HepG2 (cell line): ENCODE results near the gene UBE2E1. TPM values are rescaled to one million over a fixed set of nuclear protein-coding genes. Genes with fewer than 3 reads are reported as not detected.
"Not testable (repeated sequence)": the region's sequence is repeated elsewhere in the genome, so short reads cannot be mapped to it uniquely, and the experiment has no call there.

Source experiments
- ATAC-seq: fragments of 200-7000 bp; cut with Tn5 transposase; 3 replicates; pipeline ENCODE4 v1.9.1; 2020; ENCODE audit warnings: mild to moderate bottlenecking, moderate library complexity
- BruUV-seq: library from RNA; stranded (reverse); fragments of 400-500 nt; replicated peaks from 2 replicates; lab custom pipeline; 2021; lab: Mats Ljungman, UMichigan
- CTCF ChIA-PET: fragments of 300-600 bp; formaldehyde crosslinking; extraction: SDS; loops from one replicate; lab custom pipeline; 2021; ENCODE audit warnings: low total read pairs, inconsistent platforms, low intra/inter-chr PET ratio; lab: Yijun Ruan, JAX
- POLR2A ChIA-PET: fragments of 350-600 bp; sonication (Branson Sonifier 250); formaldehyde crosslinking; loops from one replicate; lab custom pipeline; 2020; ENCODE audit warnings: antibody characterized with exemption, inconsistent platforms; lab: Yijun Ruan, JAX
- DNase-seq: peaks from one replicate; pipeline ENCODE4 v3.0.0-alpha.2; 2015; ENCODE audit warnings: low spot score
- FAIRE-seq: peaks from 3 replicates; lab custom pipeline; 2011; peaks lifted over from hg19 to GRCh38; lab: Jason Lieb, UNC
- H2AFZ ChIP-seq: one replicate; pipeline ENCODE4 v1.6.1; 2011; ENCODE audit warnings: low read length, inconsistent platforms
- H3K27ac ChIP-seq: fragments of 300-600 bp; 3 replicates; pipeline ENCODE4 v1.8.0; 2011; ENCODE audit warnings: mixed run types, mild to moderate bottlenecking, mixed read lengths, low read length, inconsistent platforms; ENCODE audit not compliant: insufficient read depth; ENCODE audit errors: extremely low read length
- H3K27me3 ChIP-seq, 2 experiments: fragments of 200-600 bp in 1 of 2; 2 replicates in 1 of 2; 3 replicates in 1 of 2; pipeline versions ENCODE4 v1.6.0 to v1.8.0; 2011; ENCODE audit warnings: low read length in 2 of 2, mild to moderate bottlenecking in 2 of 2, moderate library complexity in 2 of 2, inconsistent platforms in 1 of 2; ENCODE audit not compliant: insufficient read depth in 2 of 2, control insufficient read depth in 1 of 2
- H3K36me3 ChIP-seq, 2 experiments: fragments of 200-600 bp in 1 of 2; replicated peaks in 1 of 2; 2 replicates in 1 of 2; 3 replicates in 1 of 2; pipeline versions ENCODE4 v1.5.1 to v1.8.0; 2011; ENCODE audit warnings: low read length in 2 of 2, inconsistent platforms in 1 of 2; ENCODE audit not compliant: insufficient read depth in 2 of 2, control insufficient read depth in 1 of 2
- H3K4me1 ChIP-seq: 2 replicates; pipeline ENCODE4 v1.5.1; 2012; ENCODE audit warnings: low read length, inconsistent platforms; ENCODE audit not compliant: insufficient read depth
- H3K4me2 ChIP-seq: 2 replicates; pipeline ENCODE4 v1.6.0; 2011; ENCODE audit warnings: low read depth, low read length, inconsistent platforms
- H3K4me3 ChIP-seq, 3 experiments: fragments of 200-600 bp in 1 of 3; sonication (generic), shearing (Covaris generic) in 1 of 3; replicated peaks in 1 of 3; 2 replicates each; pipeline ENCODE4 v1.5.1; 2011 to 2016; ENCODE audit warnings: low read length in 3 of 3, inconsistent platforms in 2 of 3, low read depth in 2 of 3, mild to moderate bottlenecking in 2 of 3, control low read depth in 1 of 3, mixed read lengths in 1 of 3; ENCODE audit not compliant: insufficient read depth in 1 of 3
- H3K79me2 ChIP-seq: one replicate; pipeline ENCODE4 v1.6.1; 2011; ENCODE audit warnings: low read length, inconsistent platforms; ENCODE audit not compliant: insufficient read depth
- H3K9ac ChIP-seq: 2 replicates; pipeline ENCODE4 v1.6.0; 2011; ENCODE audit warnings: mild to moderate bottlenecking, low read depth, low read length, inconsistent platforms; ENCODE audit not compliant: insufficient read depth
- H3K9me3 ChIP-seq: 2 replicates; pipeline ENCODE4 v1.5.1; 2012; ENCODE audit warnings: mild to moderate bottlenecking, low read length
- H4K20me1 ChIP-seq: 2 replicates; pipeline ENCODE4 v1.6.0; 2011; ENCODE audit warnings: inconsistent platforms, mild to moderate bottlenecking, low read length, moderate library complexity; ENCODE audit not compliant: insufficient read depth
- ARNTL ChIP-seq: sonication (generic); formaldehyde crosslinking; IDR thresholded peaks from 2 replicates; pipeline ENCODE4 v1.4.0; 2020; ENCODE audit warnings: mild to moderate bottlenecking, missing genetic modification reagents
- DR1 ChIP-seq: sonication (generic); formaldehyde crosslinking; IDR thresholded peaks from 2 replicates; pipeline ENCODE4 v1.8.0; 2021; ENCODE audit warnings: mild to moderate bottlenecking, missing genetic modification reagents, inconsistent platforms
- FOSL2 ChIP-seq: sonication (generic); formaldehyde crosslinking; IDR thresholded peaks from 2 replicates; pipeline ENCODE4 v1.4.0; 2020; ENCODE audit warnings: missing genetic modification reagents
- ZNF296 ChIP-seq: sonication (generic); formaldehyde crosslinking; conservative IDR thresholded peaks from 2 replicates; pipeline ENCODE4 v1.5.0; 2020; ENCODE audit warnings: mild to moderate bottlenecking, missing genetic modification reagents
- ZNF382 ChIP-seq: sonication (generic); formaldehyde crosslinking; IDR thresholded peaks from 2 replicates; pipeline ENCODE4 v1.5.0; 2020; ENCODE audit warnings: missing genetic modification reagents, mild to moderate bottlenecking, borderline replicate concordance
- WGBS: methylation state at CpG from one replicate; pipeline ENCODE4 v1.1.6; 2017; ENCODE audit warnings: low lambda C conversion rate; 5-methylcytosine and 5-hydroxymethylcytosine counted together
- in situ Hi-C: cut with HindIII; loops from 2 replicates; pipeline ENCODE4 v1.10.0; 2017; ENCODE audit warnings: low pct_unique_long_range_greater_than_20kb; ENCODE audit not compliant: extremely low pct_ligation_motif_present
- intact Hi-C: fragments of 100-400 bp; cut with micrococcal nuclease; formaldehyde crosslinking; loops from one replicate; pipeline ENCODE4 v1.10.0; 2022; ENCODE audit not compliant: unreplicated experiment
- polyA plus RNA-seq, 8 experiments: library from polyadenylated mRNA; depleted of rRNA in 3 of 8; stranded (reverse) in 7 of 8; unstranded in 1 of 8; fragments of >200 nt; fragmentation: Illumina TruSeq in 4 of 8; extraction: Trizol in 4 of 8; gene quantifications; 2 replicates each; pipeline versions ENCODE4 v1.2.1 to v1.2.3, GENCODE V29; 2011 to 2016; ENCODE audit warnings: low read depth in 4 of 8, missing spikeins in 1 of 8, mixed read lengths in 1 of 8; ENCODE audit not compliant: insufficient read depth in 1 of 8
- total RNA-seq, 5 experiments: library from RNA; depleted of rRNA; stranded (reverse); fragments of >200 nt; fragmentation: Illumina TruSeq; extraction: Trizol; gene quantifications; 2 replicates each; pipeline ENCODE4 v1.2.3, GENCODE V29; 2016; ENCODE audit warnings: low read depth in 1 of 5
- TF ChIP-seq, protein P1 (sequence below): sonication (generic); formaldehyde crosslinking; IDR thresholded peaks from 2 replicates; pipeline ENCODE4 v1.4.0; 2020; ENCODE audit warnings: mild to moderate bottlenecking, missing genetic modification reagents
- TF ChIP-seq, protein P2 (sequence below): sonication (generic); formaldehyde crosslinking; IDR thresholded peaks from 2 replicates; pipeline ENCODE4 v1.4.0; 2020; ENCODE audit warnings: mild to moderate bottlenecking, missing genetic modification reagents

The UBE2E1 gene
- total and polyA plus RNA-seq, 2 of the 13 experiments (the other 11 are each of a cell fraction or from before 2014, with no cell fraction given), result 55.4 to 61.8 TPM

DNA sequence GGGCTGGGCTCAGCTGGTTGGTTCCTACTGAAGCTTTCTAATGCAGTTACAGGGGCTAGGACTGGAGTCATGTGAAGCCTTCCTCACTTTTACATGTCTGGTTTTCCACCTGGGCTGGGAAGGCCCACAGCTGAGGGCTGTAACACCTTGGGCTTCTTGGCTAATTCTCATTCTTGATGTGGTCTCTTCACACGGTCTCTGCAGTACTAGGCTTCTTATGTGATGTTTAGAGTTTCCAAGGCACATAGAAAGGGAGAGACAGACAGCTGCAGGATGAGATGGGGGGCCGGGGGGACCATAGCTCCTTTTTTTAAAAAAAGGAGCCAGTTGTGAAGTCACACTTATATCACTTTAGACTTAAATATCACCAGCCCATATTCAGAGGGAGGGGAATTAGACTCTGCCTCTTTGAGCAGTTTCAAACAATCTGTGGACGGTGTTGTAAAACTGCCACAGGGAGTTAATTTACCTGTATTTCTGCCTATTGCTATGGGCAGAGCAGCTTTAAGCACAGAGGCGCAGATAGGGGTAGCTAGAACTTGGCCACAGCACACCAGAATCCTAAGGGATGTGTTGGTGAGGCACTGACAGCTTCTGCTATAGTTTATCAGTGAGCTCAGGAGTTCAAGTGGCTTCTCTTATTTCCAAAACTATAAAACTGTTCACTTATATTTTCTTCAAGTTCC lies 64.4 kb downstream of the UBE2E1 start:
- Histone ChIP-seq H3K9me3 (no peaks in the 10 kb centered on the region), H3K36me3 (no peaks in the 10 kb centered on the region), H4K20me1 (peaks cover 16% of the 10 kb centered on the region), H3K27ac (no peak overlapping the region), H3K9ac (no peak overlapping the region), H3K4me2 (no peak overlapping the region), H3K4me3 (no peak overlapping the region), H3K4me1 (peaks cover 15% of the 10 kb centered on the region), H3K79me2 (peaks cover 10% of the 10 kb centered on the region), H2AFZ (no peak overlapping the region), H3K27me3 (no peaks in the 10 kb centered on the region)
- intact Hi-C loops (no loop called here), in situ Hi-C loops (no loop called here)
- ChIA-PET POLR2A (no interaction called here), CTCF (no interaction called here)
- no TSS peak for BruUV-seq
- ATAC-seq (no peak), DNase-seq (no peak), FAIRE-seq (no peak)
- WGBS, result 98% methylated on average over 4 of the region's 4 CpGs
- no peak for TF ChIP-seq ARNTL
- no peak for TF ChIP-seq ZNF382 (CRISPR knock-in tag)
- TF ChIP-seq, protein P1, sequence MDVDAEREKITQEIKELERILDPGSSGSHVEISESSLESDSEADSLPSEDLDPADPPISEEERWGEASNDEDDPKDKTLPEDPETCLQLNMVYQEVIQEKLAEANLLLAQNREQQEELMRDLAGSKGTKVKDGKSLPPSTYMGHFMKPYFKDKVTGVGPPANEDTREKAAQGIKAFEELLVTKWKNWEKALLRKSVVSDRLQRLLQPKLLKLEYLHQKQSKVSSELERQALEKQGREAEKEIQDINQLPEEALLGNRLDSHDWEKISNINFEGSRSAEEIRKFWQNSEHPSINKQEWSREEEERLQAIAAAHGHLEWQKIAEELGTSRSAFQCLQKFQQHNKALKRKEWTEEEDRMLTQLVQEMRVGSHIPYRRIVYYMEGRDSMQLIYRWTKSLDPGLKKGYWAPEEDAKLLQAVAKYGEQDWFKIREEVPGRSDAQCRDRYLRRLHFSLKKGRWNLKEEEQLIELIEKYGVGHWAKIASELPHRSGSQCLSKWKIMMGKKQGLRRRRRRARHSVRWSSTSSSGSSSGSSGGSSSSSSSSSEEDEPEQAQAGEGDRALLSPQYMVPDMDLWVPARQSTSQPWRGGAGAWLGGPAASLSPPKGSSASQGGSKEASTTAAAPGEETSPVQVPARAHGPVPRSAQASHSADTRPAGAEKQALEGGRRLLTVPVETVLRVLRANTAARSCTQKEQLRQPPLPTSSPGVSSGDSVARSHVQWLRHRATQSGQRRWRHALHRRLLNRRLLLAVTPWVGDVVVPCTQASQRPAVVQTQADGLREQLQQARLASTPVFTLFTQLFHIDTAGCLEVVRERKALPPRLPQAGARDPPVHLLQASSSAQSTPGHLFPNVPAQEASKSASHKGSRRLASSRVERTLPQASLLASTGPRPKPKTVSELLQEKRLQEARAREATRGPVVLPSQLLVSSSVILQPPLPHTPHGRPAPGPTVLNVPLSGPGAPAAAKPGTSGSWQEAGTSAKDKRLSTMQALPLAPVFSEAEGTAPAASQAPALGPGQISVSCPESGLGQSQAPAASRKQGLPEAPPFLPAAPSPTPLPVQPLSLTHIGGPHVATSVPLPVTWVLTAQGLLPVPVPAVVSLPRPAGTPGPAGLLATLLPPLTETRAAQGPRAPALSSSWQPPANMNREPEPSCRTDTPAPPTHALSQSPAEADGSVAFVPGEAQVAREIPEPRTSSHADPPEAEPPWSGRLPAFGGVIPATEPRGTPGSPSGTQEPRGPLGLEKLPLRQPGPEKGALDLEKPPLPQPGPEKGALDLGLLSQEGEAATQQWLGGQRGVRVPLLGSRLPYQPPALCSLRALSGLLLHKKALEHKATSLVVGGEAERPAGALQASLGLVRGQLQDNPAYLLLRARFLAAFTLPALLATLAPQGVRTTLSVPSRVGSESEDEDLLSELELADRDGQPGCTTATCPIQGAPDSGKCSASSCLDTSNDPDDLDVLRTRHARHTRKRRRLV, result no peak
- no peak for TF ChIP-seq ZNF296 (CRISPR knock-in tag)
- no peak for TF ChIP-seq FOSL2 (CRISPR knock-in tag)
- TF ChIP-seq DR1 (CRISPR knock-in tag), result no peak
- TF ChIP-seq, protein P2, sequence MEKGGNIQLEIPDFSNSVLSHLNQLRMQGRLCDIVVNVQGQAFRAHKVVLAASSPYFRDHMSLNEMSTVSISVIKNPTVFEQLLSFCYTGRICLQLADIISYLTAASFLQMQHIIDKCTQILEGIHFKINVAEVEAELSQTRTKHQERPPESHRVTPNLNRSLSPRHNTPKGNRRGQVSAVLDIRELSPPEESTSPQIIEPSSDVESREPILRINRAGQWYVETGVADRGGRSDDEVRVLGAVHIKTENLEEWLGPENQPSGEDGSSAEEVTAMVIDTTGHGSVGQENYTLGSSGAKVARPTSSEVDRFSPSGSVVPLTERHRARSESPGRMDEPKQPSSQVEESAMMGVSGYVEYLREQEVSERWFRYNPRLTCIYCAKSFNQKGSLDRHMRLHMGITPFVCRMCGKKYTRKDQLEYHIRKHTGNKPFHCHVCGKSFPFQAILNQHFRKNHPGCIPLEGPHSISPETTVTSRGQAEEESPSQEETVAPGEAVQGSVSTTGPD (CRISPR knock-in tag), result no peak

GRCh38 chr3:23870663-23871043 lies 64.9 kb downstream of the UBE2E1 start:
- BruUV-seq, FAIRE-seq, H2AFZ ChIP-seq, in situ Hi-C loops, H3K4me3 ChIP-seq, POLR2A ChIA-PET, H3K27ac ChIP-seq, H3K36me3 ChIP-seq, DNase-seq, H3K4me2 ChIP-seq, intact Hi-C loops, ATAC-seq, H3K27me3 ChIP-seq, H3K9me3 ChIP-seq, H3K9ac ChIP-seq, H3K79me2 ChIP-seq, H3K4me1 ChIP-seq, CTCF ChIA-PET: not testable (repeated sequence)
- WGBS, result 96% methylated on average over 1 of the region's 5 CpGs
- peaks cover 10% of the 10 kb centered on the region for H4K20me1 ChIP-seq
